Measurements from ENCODE around the gene MTNR1B. TPM values are rescaled to one million over a fixed set of nuclear protein-coding genes. Genes with fewer than 3 reads are reported as not detected.

The MTNR1B gene
- polyA plus RNA-seq, 10 donors: not detected

DNA sequence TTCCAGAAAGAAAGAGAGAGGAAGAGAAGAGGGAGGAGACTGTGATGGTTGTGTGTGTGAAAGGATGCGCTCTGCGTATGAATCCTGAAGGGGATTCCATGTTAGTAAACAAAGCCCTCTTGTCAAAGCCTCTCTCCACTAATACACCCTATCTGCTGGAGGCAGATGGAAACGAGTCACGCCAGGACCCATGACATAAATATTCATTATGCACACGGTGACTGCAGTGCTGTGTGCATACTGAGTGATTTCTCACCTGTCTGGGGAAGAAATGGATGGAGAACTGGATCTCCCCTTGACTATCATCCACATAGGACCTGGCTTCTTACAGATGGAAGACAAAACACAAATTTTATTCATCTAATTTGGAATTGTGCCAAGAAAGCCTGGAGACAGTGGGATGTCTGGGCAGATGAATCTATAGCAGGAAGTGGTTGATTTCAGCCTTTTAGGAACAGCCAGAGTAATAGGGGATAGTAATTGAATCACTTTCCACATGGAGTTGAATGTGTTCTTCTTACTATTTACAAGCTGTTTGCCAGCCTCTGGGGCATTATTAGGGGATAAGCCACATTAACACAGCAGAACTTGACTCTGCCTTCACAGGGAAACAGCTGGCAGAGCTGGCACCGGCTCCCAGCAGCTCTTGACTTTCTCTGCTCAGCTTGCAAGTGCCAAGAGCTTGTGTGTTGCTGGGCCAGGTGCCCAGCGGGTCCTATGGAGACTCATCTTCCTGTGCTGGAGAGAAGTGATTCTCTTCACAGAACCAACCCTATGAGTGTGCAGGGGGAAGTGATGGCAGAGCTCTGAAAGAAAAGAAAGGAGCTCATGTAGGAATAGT, 9.0 kb downstream of the MTNR1B start:
- peak; percentile 74 to 84 (median 74) for DNase-seq

DNA sequence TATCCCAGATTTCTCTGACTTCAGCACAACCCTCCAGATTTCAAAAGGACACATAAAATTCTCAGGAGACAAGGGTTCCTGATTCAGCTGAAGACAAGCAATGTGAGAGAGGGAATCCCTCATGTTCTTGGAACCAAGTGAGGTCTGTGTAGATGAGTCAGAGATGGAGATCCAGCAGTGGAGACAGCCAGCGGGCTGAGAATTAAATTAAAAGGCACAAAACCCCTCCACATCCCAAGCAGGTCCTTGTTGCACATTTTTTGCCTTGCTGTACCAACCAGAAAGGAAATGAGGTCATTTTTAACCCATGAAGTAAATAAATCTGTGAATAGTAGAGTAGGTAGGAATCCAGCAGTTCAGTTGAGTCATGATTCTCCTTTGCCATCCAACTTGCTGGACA, 9.7 kb downstream of the MTNR1B start:
- no peak for DNase-seq

DNA sequence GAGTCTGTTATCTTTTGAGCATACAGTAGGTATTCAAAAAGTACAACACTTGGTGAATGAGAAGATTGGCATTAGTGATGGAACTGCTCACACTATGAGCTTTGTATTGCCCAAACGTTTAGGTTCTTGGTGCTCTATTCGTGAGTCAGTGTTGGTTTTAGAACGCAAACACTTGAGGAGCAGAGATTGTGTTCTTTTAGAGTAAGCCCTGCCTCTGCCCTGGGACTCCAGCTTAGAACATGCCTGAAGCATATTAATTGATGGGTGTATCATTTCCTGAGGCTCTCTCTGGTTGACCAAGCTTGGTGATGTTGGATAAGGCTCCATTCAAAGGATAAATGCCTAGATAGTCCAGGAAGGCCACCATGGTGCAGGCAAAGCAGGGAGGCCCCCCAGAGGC, 10.9 kb downstream of the MTNR1B start:
- DNase-seq: no peak

DNA sequence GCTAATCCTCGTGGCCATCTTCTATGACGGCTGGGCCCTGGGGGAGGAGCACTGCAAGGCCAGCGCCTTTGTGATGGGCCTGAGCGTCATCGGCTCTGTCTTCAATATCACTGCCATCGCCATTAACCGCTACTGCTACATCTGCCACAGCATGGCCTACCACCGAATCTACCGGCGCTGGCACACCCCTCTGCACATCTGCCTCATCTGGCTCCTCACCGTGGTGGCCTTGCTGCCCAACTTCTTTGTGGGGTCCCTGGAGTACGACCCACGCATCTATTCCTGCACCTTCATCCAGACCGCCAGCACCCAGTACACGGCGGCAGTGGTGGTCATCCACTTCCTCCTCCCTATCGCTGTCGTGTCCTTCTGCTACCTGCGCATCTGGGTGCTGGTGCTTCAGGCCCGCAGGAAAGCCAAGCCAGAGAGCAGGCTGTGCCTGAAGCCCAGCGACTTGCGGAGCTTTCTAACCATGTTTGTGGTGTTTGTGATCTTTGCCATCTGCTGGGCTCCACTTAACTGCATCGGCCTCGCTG, 12.1 kb downstream of the MTNR1B start:
- DNase-seq: no peak

DNA sequence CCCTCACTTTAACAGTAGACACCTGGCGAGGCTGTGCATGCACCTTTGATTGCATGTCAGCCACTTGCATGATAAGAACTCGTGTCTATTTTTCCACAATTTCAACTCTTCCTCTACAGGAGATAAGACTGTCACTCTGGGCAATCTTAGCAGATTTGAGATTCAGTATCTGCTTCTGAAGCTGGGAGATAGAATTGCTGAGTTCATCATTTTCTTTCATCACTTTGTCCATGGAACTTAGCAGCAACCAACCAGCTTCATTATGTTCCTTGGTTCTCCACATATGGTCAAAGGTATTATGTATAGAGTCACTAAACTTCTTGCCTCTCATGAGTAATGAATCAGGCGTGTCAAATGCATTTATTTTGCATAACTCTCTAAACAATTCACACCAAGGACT, 17.1 kb downstream of the MTNR1B start:
- no peak for DNase-seq

DNA sequence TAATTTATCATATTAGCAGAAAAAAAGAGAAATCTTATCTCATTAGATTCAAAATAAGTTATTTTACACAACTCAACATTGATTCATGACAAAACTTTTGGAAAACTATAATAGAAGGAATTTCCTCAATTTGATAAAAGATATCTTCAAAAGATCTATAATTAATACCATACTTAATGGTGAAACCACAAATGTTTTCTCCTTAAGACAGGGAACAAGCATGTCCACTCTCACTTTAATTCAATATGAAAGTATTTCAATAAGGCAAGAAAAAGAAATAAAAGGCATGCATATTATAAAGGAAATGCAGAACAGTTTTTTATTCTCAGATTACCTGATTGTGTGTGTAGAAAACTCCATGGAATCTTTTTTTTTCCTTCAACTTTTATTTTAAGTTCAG, 23.6 kb downstream of the MTNR1B start:
- no peak for DNase-seq

DNA sequence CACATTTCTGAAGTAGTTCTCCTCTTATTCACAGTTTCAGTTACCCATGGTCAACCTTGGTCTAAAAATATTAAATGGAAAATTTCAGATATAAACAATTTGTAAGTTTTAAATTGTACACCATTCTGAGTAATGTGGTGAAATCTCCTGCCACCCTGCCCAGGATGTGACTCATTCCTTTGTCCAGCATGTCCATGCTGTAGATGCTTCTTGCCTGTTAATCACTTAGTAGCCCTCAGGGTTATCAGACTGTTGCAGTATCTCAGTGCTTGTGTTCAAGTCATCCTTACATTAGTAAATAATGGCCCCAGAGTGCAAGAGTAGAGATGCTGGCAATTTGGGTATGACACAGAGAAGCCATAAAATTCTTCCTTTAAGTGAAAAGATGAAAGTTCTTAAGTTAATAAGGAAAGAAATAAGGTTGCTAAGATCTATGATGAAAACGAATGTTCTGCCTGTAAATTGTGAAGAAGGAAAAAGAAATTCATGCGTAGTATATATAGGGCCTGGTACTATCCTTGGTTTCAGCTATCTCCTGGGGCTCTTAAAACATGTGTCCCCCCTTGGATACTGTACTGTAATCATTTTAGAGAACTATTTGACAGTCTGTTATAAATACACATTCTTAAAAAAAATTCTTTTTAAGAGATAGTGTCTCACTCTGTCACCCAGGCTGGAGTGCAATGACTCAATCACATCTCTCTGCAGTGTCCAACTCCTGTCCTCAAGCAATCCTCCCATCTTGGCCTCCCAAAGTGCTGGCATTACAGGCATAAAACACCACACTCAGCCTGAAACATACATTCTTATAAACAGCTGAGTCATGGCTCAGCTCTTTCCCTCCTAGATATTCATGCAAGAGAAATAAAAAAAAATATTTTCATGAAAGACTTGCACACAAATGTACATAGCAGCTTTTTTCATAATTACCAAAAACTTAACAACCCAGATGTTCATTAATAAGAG, 31.3 kb downstream of the MTNR1B start:
- no peak for DNase-seq

DNA sequence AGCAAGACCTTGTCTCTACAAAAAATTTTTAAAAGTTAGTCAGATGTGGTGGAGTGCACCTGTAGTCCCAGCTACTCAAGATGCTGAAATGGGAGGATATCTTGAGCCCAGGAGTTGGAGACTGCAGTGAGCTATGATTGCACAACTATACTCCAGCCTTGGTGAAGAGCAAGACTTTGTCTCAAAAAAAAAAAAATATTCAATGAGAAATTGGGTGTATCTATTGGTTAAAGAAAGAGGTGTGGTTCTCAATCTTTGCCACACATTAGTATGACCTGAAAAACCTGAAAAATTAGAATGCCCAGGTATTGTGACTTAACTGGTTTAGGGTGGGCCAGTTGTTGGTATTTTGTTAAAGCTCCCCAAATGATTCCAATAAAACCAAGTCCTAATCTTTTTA, 32.4 kb downstream of the MTNR1B start:
- no peak for DNase-seq

DNA sequence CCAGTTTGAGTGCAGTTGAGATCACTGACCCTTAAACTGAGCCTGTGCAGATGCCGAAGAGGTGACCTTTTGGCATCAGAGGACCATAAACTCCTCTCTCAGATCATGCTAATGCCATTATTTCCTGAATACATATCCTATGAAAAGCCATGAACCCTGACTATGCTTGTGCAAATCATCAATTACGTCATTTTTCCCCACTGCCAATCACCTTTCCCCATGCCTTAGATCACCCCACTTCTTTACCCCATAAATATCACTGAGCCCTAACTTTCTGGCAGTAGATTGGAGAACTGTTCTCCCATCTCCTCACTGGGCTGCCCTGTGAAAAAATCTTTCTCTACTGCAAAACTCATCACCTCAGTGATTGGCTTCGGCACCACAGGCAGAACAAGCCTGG, 32.9 kb downstream of the MTNR1B start:
- DNase-seq: no peak

DNA sequence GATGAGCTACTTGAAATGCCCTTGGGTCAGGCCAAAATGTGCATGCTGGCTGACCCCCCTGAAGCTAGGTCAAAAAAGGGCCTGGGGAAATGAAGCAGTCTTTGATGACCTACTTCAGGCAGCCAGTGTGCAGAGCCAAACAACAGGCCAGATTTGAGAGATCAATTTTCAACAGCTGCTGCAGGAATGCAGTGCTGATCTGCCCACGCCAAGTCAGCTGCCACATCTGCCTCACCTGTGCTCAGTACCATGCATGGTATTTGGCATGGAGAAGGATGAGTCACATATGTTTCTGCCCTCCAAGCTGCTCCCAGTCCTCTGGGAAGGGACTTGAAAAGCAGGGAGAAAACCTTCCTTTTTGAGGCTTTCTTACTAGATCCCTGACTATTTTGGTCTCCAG, 35.8 kb downstream of the MTNR1B start:
- peak; percentile 54 to 66 (median 66) for DNase-seq

DNA sequence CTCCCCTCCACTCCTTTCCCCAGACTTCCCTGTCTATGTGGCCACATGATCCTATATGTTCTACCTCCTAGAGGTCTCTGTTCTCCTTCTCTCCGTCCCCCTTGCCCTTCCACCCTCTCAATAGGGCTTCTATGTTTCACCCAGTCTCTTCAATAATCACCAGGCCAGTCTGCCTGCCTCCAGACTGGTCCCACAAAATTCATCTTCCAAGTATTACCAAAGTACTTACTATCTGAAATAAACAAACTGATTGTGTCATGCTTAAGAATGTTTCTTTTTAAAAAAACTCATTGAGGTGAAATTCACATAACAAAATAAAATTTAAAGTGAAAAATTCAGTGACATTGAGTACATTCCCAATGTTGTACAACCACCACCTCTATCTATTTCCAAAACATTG, 44.2 kb downstream of the MTNR1B start:
- no peak for DNase-seq

DNA sequence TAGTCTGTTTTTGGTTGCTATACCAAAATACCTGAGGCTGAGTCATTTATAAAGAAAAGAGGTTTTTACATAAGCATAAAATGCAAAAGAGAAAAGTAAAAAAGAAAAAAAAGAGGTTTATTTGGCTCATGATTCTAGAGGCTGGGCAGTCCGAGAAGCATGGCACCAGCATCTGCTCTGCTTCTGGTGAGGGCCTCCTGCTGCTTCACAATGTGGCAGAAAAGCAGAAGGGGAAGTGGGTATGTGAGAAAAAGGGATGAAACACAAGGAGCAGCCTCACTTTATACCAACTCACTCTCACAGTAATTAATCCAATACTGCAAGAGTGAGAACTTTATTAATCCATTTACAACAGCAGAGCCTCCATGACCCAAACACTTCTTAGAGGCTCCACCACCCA, 47.1 kb downstream of the MTNR1B start:
- DNase-seq: no peak

DNA sequence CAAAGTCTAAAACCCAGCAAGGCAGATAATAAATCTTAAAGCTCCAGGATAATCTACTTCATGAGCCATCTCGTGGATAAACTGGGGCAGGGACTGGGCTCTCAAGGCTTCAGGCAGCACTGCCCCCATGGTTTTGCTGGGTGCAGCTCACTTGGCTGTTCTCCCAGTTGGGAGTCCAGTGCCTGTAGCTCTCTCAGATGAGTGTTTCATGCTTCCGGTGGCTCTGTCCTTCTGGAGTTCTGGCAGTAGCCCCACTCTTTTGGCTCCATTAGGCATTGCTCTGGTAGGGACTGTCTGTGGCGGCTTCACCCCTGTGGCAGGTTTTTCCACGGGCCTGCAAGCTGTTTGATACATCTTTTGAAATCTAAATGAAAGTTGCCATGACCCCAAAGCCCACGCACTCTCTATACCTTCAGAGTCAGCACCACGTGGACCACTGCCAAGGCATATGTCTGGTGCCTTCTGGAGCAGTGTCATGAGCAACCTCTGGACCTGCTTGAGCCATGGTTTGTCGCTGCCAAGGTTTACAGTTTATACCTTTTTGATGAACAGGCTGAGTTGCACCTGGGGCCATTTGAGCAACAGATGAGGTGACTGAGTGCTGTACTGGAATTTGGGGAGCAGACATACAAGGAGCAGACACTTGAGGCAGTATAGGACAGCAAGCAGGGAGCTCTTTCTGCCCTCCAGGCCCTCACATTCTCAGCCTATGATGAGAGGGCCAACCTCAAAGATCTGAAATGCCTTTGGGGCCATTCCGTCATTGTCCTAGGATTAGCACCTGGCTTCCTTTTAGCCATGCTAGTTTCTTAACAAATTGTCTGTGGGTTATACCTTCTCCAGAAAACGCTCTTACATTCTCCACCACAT, 48.6 kb downstream of the MTNR1B start:
- no peak for DNase-seq

DNA sequence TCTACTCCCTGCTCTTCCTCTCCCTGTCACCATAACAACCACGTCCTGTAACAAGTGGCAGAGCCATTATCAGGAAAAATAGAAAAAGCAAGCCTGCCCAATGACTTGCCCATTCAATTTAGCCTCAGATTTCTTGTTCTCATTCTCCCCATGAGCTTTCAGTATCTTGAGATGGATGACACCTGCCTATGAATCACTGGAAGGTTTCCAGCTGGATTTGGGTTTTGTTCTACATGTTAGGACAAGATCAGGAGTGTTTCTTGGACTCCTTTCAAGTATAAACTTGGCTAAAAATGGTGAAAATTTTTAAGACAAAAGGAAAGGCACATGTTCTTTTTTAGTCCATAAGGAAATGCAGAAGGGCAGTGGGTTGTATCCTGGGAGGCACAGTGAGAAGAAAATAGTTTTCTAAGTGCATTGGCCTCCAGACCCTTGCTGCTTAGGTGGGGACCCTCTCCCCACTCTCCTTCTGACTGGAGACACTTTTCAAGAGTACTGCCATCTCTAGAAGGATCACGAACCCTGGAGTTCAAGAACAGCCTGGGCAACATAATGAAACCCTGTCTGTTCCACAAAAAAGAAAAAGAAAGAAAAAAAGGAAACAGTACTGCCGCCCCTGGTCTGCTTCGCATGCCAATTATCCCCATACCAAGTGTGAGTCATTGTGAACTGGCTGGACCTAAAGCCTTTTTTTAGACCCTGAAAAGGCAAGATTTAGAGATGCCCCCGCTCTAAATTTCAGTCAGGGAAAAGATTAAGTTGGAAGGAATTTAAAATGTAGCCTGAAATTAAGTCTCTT, 51.0 kb downstream of the MTNR1B start:
- peak in 1 of 3 donors; percentile 16 for DNase-seq

DNA sequence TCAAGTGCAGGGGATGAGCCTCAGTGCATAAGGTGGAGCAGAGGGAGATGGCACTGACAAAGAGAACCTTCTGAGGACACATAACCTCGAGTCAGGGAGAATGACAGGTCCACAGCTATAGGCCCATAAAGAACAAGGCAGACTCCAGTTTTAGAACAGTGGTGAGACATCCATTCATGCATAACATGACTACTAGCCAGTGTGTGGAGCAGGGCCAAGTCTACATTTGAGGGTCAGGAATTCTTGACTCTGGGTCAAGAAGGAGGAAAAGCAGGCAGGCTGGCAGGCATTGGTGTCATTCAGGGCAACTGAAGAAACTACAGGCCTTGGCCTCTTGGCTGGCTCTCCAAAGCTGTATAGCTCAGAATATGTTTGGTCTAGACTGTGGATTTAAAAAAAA, 54.9 kb downstream of the MTNR1B start:
- DNase-seq: no peak

DNA sequence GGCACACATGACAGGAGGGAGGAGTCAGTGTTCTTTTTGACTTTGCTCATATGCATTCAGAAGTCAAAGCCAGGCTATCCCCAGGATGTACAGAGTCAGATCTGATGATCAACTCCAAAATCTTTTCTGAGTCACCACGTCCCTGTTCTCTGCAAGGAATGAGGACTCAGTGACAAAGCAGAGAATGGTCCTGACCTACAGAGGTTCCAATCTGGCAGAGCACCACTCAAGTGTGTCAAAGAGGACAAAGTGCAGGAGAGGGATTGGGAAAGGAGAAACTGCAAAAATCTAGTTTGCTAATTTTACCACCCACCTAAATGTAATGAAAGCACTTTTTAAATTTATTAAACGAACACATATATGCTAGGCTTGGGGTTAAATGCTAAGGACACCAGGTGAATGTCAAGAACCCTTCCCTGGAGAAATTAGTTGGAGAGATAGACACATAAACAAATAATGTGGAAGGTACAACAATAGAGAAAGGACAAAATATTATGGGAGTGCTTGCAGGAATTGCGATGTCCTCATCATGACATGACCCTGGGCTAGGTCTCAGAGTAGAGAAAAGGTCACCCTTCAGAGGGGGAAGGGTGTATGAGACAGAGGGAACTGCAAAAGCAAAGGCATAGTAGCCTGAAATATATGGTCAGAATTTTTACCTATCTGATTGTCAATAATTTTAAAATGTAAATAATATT, 56.3 kb downstream of the MTNR1B start:
- DNase-seq: no peak

DNA sequence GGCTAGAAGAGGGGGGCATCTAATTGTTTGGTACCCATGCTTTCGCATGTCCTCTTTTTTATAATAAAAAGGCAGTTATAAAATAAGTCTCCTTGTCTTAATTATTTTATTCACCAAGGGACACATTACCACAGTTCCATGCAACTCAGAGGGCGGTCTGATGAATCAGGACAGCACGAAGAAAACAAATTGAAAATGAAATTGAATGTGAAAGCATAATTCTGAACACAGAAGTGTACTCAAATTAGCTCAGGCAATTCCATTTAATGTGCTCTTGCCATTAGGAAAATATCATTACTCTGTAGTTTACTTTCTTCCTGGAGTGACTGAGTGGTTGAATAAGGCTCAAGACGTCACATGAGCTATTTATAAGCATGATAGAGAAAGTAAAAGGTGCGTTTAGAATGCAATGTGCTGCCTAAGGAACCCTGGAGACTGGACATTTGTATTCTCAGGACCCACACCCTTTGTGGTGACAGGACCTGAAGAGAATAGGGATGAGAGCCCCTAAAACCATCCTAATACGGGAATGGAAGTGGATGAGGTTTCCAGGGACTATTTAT, 59.6 kb downstream of the MTNR1B start:
- DNase-seq: no peak

DNA sequence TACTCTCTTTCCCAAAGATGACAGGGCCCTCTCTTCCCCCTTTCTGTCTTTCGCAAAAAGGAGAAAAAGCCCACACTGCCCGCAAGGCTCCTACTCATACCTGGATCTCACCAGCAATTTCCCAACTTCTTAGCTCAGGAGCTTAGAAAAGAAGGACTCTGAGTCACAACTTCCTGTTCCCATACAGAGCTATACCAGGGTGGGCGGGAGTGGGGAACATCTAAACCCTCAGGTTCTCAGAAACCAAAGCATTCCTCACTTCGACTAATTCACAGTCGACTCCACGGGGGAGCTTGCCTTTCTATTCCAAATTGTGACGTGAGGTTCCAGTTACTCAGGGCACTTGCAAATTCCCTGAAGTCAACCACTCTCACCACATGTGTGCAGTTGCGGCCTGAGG, 61.9 kb downstream of the MTNR1B start:
- no peak for DNase-seq
